Measurements from ENCODE around the gene TRIO. TPM values are rescaled to one million over a fixed set of nuclear protein-coding genes. Genes with fewer than 3 reads are reported as not detected.

Gene TRIO
- polyA plus RNA-seq, 1 experiment, result 176 TPM

DNA sequence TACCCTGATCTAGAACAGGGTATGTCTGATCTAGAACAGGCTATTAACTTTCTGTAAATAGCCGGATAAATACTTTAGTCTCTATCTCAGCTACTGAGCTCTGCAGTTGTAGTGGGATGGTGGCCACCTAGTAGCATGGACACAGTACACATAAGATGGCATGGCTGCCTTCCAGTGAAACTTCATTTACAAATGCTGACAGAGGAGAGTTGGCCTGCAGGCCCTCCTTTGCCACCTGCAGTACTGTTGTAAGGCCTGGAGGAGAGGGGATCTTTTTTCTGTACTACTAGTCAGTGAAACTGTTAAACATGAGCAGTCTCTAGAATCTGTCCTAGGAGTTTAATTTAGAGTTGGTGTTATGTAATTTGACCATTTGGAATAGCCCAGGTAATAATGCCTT is 86.0 kb downstream of the TRIO start:
- no peak for DNase-seq (ENCODE audit: low read depth)
- POLR2A ChIA-PET, result no interaction called here
- no peak overlapping the region for H3K4me3 ChIP-seq (ENCODE audit: low read depth, low read length)
- no peaks in the 10 kb centered on the region for H3K27me3 ChIP-seq (ENCODE audit: control insufficient read depth, insufficient read depth, low read length)
- CTCF ChIA-PET, result interaction anchor here (0.7 kb wide), 1 partner anchor 54 kb away, joined by 3 read pairs; no protein-coding TSS in a partner anchor
- TF ChIP-seq, protein P1, sequence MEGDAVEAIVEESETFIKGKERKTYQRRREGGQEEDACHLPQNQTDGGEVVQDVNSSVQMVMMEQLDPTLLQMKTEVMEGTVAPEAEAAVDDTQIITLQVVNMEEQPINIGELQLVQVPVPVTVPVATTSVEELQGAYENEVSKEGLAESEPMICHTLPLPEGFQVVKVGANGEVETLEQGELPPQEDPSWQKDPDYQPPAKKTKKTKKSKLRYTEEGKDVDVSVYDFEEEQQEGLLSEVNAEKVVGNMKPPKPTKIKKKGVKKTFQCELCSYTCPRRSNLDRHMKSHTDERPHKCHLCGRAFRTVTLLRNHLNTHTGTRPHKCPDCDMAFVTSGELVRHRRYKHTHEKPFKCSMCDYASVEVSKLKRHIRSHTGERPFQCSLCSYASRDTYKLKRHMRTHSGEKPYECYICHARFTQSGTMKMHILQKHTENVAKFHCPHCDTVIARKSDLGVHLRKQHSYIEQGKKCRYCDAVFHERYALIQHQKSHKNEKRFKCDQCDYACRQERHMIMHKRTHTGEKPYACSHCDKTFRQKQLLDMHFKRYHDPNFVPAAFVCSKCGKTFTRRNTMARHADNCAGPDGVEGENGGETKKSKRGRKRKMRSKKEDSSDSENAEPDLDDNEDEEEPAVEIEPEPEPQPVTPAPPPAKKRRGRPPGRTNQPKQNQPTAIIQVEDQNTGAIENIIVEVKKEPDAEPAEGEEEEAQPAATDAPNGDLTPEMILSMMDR (IDR thresholded peaks at IDR 0.05; ENCODE audit: insufficient read depth, low read depth, low read length), result no peak
- H3K36me3 ChIP-seq (ENCODE audit: control insufficient read depth, insufficient read depth, low read length), result peaks cover 1% of the 10 kb centered on the region; the same call in 1 of the 2 replicates

DNA sequence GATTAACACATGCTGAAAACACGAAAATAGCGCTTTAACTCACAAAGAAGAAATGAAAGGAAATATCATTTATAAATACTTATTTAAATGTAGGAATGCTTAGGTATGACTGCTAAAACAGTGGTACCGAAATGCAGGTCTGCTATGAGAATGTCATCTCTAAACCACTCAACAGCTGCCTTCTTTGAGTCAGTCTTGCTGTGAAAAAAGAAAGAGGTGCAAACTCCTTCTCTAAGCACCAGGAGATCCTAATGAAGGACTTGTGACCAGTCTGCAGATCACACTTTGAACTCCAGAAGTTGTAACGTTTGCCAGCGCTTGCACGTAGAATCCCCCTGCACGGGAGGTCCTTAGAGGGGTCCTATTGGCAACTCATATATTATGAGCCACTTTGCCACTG is 86.6 kb downstream of the TRIO start:
- H3K27me3 ChIP-seq (ENCODE audit: control insufficient read depth, insufficient read depth, low read length), result no peaks in the 10 kb centered on the region
- TF ChIP-seq, protein P1 (IDR thresholded peaks at IDR 0.05; ENCODE audit: insufficient read depth, low read depth, low read length), result no peak
- ChIA-PET POLR2A (no interaction called here), CTCF (no interaction called here)
- no peak overlapping the region for H3K4me3 ChIP-seq (ENCODE audit: low read depth, low read length)
- H3K36me3 ChIP-seq (ENCODE audit: control insufficient read depth, insufficient read depth, low read length), result peaks cover 1% of the 10 kb centered on the region; the same call in 1 of the 2 replicates
- no peak for DNase-seq (ENCODE audit: low read depth)

DNA sequence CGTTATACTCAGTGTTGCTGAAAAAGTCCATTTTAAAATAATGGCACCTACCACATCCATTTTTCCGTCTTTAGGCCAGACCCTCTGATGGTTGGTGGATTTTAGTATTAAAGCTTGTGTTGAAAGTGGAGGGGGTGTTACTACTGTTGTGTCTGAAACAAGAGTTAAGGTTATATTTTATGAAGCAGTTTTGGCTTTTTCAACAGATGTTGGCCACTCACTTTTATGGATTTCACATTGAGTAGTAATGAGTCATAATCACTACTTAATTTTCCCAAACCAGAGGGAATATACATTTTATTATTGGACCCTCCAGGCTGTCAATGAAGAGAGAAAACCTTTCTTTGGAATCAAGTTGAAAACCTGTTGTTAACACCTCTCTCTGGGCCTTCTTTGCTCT is 88.0 kb downstream of the TRIO start:
- ChIA-PET POLR2A (interaction anchor here (0.5 kb wide), 1 partner anchor 246 kb away, joined by 3 read pairs; no protein-coding TSS in a partner anchor), CTCF (no interaction called here)
- DNase-seq (ENCODE audit: low read depth), result no peak
- H3K4me3 ChIP-seq (ENCODE audit: low read depth, low read length), result no peak overlapping the region
- TF ChIP-seq, protein P1 (IDR thresholded peaks at IDR 0.05; ENCODE audit: insufficient read depth, low read depth, low read length), result no peak
- H3K27me3 ChIP-seq (ENCODE audit: control insufficient read depth, insufficient read depth, low read length), result no peaks in the 10 kb centered on the region
- peaks cover 1% of the 10 kb centered on the region; the same call in 1 of the 2 replicates for H3K36me3 ChIP-seq (ENCODE audit: control insufficient read depth, insufficient read depth, low read length)

DNA sequence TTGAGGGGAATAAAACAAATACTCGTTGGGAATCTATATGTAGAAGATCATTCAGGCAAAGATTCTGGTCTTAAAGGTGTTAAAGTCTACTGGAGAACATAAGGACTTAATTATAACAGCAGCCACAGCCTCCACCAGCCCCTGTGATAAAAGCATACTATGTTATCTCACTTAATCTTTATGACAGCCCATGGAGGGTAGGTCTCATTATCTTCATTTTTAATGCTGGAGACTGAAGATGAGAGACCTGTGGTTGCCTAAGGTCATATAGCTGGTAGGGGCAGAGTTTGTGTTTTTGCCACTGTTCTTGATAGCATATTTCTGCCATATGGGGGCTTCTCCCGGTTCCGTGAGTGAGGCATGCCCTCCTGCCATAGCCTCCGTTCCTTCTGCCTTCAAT is 88.7 kb downstream of the TRIO start:
- H3K4me3 ChIP-seq (ENCODE audit: low read depth, low read length), result no peak overlapping the region
- DNase-seq (ENCODE audit: low read depth), result no peak
- TF ChIP-seq, protein P1 (IDR thresholded peaks at IDR 0.05; ENCODE audit: insufficient read depth, low read depth, low read length), result no peak
- ChIA-PET POLR2A (interaction anchor here (1.1 kb wide), 1 partner anchor 14 kb away, joined by 3 read pairs; no protein-coding TSS in a partner anchor), CTCF (no interaction called here)
- H3K27me3 ChIP-seq (ENCODE audit: control insufficient read depth, insufficient read depth, low read length), result no peaks in the 10 kb centered on the region
- peaks cover under 1% of the 10 kb centered on the region; the same call in 1 of the 2 replicates for H3K36me3 ChIP-seq (ENCODE audit: control insufficient read depth, insufficient read depth, low read length)

DNA sequence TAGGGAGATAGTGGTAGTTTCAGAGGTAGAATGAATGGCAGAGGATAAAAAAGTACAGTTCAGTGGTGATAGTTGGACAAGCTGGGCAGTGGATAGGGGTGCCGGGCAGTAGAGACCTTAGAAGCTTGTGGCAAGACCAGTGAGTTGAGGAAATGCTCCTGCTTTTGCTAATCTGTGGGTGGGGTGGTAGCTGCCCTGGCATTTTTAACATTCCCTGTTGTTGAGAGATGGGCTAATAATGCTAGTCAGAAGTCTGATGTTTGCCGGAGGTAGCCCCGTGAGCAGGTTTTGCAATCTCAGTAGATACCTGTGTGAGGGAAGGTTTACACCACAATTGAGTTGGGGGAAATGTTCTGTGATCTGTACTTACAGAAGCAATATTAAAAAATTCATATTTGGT is 91.1 kb downstream of the TRIO start:
- Histone ChIP-seq H3K36me3 (ENCODE audit: control insufficient read depth, insufficient read depth, low read length) (no peaks in the 10 kb centered on the region), H3K27me3 (ENCODE audit: control insufficient read depth, insufficient read depth, low read length) (no peaks in the 10 kb centered on the region), H3K4me3 (ENCODE audit: low read depth, low read length) (no peak overlapping the region)
- ChIA-PET CTCF (interaction anchor here (0.9 to 2.1 kb wide), 3 partner anchors 11 to 36 kb away, joined by 3 to 6 read pairs (median 3); no protein-coding TSS in a partner anchor), POLR2A (no interaction called here)
- TF ChIP-seq, protein P1 (IDR thresholded peaks at IDR 0.05; ENCODE audit: insufficient read depth, low read depth, low read length), result no peak
- DNase-seq (ENCODE audit: low read depth), result no peak

Measured in BJ (cell line).